Islet of Langerhans (tissue), 1 donor: ENCODE measurements around the gene EYA4.

Experiments used
- FAIRE-seq: peaks from one replicate; lab custom pipeline; 2011; peaks lifted over from hg19 to GRCh38; lab: Jason Lieb, UNC

The EYA4 gene

DNA sequence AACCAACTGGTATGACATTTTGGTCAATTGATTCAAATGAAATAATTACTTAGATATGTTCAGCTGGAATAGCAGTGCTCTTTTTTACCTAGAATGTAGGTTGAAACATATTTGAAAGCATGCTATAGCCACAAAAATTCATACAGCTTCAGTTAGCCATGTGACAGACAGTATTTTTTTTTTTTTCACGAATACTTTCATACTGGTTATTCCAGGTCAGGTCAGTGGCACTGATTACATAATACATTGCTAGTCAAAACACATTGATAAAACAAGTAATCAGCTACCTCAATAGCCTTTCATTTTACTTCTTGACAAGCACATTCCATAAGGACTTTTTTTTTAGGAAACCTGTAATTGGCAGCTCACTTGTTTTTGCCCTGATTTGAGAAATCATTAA lies 222.6 kb downstream of the EYA4 start:
- no peak for FAIRE-seq

GRCh38 chr6:133466680-133467079 lies 225.5 kb downstream of the EYA4 start:
- no peak for FAIRE-seq

- FAIRE-seq = no peak
Measured at GRCh38 chr6:133467231-133467981, 226.2 kb downstream of the EYA4 start.

GRCh38 chr6:133467982-133468380 lies 226.8 kb downstream of the EYA4 start:
- no peak for FAIRE-seq

DNA sequence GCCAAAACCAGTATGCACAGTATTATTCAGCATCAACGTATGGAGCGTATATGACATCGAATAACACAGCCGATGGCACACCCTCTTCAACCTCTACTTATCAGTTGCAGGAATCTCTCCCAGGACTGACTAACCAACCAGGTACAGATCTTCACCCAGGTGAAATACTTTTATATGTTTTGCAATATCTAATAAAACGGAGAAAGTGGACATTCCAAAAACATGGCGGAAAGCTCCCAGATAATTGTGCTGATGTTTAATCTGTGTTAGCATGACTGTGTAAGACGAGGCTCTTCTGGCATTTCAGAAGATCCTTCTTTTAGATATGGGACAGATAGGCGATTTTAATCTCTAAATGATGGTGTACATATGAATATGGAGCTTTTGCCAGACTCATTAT lies 227.4 kb downstream of the EYA4 start:
- FAIRE-seq = no peak

- FAIRE-seq = no peak
Measured at GRCh38 chr6:133474516-133474915, 233.4 kb downstream of the EYA4 start.

DNA sequence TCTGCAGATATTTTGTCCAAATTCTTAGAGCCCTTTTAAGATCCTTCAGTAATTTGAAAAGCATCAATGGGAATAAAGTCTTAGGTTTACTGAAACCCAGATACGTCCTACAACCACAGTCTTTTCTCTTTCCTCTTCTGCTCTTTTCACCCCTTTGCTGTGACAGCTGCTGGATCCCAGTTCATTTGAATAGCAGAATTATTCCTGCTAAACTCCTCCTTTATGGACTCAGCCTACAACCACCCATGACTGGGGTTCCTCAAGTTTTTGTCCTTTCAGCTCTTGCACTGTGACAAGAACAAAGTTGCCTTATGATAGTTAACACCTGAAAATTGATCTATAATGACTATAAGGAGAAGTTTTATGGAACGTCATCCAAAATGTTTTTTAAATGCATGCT lies 237.5 kb downstream of the EYA4 start:
- FAIRE-seq = no peak

GRCh38 chr6:133487174-133487573 lies 246.0 kb downstream of the EYA4 start:
- no peak for FAIRE-seq

GRCh38 chr6:133495205-133495903 lies 254.2 kb downstream of the EYA4 start:
- FAIRE-seq = no peak

- no peak for FAIRE-seq
Measured at GRCh38 chr6:133499662-133500061, 258.5 kb downstream of the EYA4 start.

DNA sequence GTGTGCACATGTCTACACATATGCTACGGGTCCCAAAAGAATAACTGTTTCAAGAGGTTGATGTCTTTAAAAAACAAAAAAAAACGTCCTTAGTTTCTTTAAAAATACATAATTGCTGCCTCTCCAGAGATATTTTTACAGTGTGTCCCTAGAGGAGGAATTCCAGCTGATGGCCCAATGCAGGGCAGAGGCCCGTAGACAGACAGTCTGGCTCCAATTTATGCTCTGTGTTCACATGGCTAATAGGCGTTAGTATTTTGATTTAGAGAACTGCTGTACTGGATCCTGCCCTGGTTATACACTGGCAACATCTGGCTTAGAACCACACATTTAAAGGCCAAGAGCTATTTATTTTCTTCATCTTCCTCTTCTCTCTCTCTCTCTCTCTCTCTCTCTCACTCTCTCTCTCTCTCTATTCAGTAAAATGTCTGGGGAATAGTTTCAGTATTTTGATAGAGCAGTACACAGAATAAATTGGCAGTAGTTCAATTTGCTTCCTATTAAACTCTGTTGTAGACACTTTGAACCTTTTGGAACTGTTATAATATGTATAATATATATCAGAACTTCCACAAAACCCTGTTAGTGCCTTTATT lies 260.6 kb downstream of the EYA4 start:
- FAIRE-seq = no peak

DNA sequence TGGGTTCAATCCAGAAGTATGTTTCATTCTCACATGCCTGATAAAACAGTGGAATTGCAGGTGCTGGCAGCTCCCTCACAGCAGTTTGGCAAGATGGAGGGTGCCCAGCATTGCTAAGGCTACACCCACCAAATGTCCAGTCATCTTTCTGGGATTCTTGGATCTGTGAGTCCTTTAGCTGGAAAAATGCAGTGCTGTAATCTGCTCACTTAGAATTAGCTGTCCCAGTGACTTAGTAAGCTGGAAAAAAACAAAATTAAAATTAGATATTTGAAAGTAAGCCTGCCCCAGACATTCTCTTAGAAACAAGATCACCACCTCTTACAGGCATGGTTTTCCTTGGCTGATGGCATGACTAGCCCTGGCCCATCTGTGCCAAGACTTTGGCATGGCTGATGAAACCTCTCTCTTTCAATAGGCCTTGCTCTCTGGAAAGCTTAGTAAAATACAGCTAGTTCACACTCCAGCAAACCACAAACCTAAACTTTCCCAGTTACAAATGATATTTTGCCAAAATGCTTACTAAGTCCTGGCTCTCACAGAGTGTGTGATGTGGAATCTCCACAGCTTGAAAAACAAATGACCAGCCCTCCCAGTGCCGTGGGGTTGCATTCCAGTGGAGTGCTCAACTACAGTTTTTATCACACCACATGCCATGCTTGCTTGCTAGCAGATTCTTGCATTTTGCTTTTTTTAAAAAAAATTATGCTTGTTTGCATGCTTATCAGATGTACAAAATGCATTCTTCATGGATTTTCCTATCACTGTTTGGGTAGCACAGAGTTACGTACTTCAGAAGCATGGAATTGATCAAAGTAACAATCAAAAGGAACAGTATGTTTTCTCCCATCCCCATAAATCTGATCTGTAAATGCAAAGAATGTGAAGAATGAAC lies 261.5 kb downstream of the EYA4 start:
- no peak for FAIRE-seq

- FAIRE-seq = no peak
Measured at GRCh38 chr6:133503336-133503729, 262.2 kb downstream of the EYA4 start.

- no peak for FAIRE-seq
Measured at GRCh38 chr6:133504158-133504557, 263.0 kb downstream of the EYA4 start.

GRCh38 chr6:133504761-133505160 lies 263.6 kb downstream of the EYA4 start:
- FAIRE-seq = no peak

GRCh38 chr6:133505681-133506080 lies 264.5 kb downstream of the EYA4 start:
- no peak for FAIRE-seq

- FAIRE-seq = peak; percentile 97
Measured at GRCh38 chr6:133512410-133513016, 271.4 kb downstream of the EYA4 start.

- no peak for FAIRE-seq
Measured at GRCh38 chr6:133523816-133524215, 282.7 kb downstream of the EYA4 start.

DNA sequence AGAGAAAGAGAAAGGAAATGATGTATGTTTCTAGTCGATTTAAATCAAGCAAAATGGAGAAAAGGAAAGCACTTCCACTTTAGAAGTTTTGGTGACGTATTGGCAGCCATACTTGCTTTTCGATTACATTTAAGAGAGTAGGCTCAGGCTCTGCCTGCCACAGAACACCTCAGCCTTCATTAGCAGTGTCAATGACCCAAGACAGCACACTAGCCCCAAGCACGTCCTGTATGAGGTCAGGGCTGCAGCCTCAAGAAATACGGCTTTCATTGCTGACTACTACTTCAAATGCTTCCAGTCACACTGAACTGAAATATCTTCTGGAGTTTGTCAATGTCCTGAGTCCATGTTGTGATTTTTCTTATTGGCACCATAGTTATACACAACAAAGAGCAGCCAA lies 285.3 kb downstream of the EYA4 start:
- FAIRE-seq = no peak

DNA sequence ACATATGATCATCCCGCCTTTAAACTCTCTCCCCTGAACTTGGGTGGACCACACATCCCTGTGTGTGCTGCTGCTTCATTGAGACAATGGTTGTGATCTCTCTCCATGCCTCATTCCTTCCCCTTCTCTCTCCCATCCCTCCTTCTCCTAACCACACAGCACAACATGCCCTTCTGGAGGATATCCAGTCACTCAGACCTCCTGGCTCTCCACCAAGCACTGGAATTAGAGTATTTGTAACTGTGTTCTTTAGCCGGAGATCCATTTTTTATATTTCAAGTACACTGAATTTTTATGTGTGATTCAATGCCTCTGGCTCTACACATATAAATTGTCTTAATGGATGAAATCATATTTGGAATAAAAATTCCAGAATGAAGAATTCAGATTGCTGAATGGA lies 287.4 kb downstream of the EYA4 start:
- no peak for FAIRE-seq

DNA sequence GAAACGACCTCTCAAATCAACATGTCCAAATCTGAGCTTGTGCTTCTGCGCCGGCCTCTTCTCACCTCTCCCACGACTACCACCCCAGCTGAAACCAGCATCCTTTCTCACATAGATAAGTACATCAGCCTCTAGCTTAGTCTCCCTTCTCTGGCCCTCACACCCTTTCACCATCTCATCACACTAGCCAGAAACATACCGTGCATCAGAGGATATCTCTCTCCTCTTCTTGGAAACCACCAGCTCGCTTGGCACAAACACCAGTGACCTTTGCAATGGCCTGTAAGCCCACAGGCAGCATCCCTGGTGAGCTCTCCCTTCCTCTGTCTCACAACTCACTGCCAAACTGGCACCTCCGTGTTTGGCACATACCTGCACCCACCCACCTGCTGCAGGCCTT lies 291.8 kb downstream of the EYA4 start:
- FAIRE-seq = no peak
